LoVo (cell line): ENCODE measurements around the gene SPC25.
"Not testable (repeated sequence)": the region's sequence is repeated elsewhere in the genome, so short reads cannot be mapped to it uniquely, and the experiment has no call there.

ENCODE experiments used
- DNase-seq: peaks from one replicate; pipeline ENCODE4 v3.0.0-alpha.2; 2016; ENCODE audit warnings: low spot score

Gene SPC25

DNA sequence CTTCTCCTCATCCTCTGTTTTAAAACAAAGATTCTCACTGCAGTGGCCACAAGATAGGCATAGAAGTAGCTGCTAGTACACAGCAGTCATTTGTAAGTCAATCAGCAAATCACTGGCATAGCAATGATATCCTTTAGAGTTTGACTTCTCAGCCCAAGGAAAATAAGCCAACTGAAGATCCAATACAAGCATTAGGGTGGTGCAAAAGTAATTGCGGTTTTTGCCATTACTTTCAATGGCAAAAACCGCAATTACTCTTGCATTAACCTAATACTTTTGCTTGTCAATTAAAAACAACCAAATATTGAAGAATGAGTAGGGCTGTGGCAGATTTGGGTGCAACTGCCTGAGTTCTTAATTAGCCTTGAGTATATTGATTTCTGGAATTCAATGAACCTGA is 13.7 kb upstream of the SPC25 start:
- no peak for DNase-seq

DNA sequence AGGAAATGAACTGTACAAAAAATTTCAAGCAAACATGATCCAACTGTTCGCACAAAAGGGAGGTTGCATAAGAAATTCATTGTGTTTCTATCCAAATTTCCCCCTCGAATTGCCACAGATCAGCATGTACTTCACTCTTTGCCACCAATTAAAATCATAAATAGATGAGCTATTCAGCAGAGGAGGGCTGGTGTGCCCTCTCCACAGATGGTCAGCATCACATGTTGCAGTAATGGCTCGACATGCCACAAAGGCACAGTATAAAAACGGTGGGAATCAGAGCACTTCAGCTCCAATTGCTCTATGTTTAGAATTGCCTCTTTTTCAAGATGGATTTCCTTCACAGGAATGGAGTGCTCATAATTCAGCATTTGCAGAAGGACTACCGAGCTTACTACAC is 10.8 kb upstream of the SPC25 start, which contains the start of gene G6PC2:
Gene G6PC2 (plus strand): TSS at position 289 of the 400 bp plus-strand sequence. CDS start 41 bp downstream, at position 330.
- no peak for DNase-seq

DNA sequence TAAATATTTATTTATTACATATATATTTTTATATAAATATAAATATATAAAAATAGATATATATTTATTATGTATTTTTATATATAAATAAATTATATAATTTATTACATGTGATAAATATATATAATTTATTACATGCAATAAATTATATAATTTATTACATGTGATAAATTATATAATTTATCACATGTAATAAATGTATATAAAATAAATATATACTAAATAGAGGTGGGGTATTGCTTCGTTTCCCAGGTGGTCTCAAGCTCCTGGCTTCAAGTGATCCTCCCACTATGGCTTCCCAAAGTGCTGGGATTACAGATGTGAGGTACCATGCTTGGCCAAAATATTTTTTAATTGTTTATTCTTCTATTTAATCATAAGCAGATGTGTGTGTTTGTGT is 7.2 kb upstream of the SPC25 start:
- DNase-seq: no peak

GRCh38 chr2:168896783-168897182 is 6.6 kb upstream of the SPC25 start:
- DNase-seq: no peak

- no peak for DNase-seq
Measured at GRCh38 chr2:168895771-168896170, 5.5 kb upstream of the SPC25 start.

GRCh38 chr2:168894720-168895119 is 4.5 kb upstream of the SPC25 start:
- DNase-seq: no peak

DNA sequence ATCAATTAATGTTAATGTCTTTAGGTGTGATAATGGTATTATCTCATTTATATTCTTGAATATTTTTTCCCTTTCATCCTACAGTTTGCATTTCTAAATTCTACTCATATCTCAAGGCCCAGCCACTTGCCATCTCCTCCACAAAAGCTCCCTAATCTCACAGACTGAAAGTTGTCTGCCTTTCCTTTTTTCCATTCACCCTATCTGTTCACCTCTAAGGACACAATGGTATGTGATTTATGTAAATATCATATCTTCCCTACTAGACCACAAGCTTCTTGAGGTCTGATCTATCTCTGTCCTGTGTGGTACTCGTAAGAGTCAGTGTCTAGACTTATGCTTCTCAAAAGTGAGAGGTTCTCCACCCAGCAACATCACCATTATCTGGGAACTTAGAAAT is 3.9 kb upstream of the SPC25 start:
- DNase-seq: no peak

GRCh38 chr2:168892327-168892726 is 2.1 kb upstream of the SPC25 start:
- no peak for DNase-seq

DNA sequence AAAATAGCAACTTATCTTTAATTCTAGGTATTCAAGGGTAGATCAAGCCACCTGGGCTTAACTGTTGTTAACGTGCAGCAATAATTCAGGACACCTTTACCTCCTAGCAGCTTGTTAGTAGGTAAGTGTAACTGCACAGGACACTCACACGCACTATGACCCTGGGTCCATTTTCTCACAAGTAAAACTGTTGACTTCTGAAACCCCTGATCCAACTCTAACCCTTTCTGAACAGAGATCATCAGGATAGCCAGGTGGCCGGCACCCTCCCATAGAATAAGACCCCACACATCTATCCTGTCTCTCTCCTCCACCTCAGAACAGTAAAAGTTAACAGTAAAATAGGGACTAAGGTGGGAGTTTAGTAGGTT is 610 bp downstream of the SPC25 start:
- no peak for DNase-seq

DNA sequence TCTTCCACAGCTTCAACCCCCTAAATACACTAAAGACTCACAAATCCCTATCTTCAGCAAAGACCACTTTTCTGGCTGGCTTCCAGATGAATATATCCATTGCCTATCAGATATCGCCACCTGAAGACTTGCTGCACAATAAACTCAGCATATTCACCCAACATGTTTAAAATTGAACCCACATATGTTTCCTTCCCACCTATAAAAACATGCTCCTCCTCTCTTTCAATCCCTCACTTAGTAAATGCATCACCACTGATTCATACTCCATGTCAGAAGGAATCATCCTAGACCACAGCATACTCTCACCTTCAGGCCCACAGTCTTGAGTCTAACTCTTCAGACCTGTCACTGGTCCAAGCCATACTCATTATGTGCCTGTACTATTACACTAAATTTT is 5.3 kb downstream of the SPC25 start:
- no peak for DNase-seq

DNA sequence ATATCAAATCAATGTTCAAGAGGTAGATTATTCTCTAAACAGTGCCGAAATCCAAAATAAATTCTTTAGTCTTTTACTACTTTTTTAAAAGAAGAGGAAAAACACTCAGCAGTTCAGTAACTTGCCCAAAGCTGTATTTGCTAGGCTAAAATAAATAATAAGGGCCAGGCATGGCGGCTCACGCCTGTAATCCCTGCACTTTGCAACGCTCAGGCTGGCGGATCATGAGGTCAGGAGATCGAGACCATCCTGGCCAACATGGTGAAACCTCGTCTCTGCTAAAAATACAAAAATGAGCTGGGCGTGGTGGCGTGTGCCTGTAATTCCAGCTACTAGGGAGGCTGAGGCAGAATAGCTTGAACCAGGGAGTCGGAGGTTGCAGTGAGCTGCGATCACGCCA is 8.1 kb downstream of the SPC25 start:
- not testable (repeated sequence) for DNase-seq

DNA sequence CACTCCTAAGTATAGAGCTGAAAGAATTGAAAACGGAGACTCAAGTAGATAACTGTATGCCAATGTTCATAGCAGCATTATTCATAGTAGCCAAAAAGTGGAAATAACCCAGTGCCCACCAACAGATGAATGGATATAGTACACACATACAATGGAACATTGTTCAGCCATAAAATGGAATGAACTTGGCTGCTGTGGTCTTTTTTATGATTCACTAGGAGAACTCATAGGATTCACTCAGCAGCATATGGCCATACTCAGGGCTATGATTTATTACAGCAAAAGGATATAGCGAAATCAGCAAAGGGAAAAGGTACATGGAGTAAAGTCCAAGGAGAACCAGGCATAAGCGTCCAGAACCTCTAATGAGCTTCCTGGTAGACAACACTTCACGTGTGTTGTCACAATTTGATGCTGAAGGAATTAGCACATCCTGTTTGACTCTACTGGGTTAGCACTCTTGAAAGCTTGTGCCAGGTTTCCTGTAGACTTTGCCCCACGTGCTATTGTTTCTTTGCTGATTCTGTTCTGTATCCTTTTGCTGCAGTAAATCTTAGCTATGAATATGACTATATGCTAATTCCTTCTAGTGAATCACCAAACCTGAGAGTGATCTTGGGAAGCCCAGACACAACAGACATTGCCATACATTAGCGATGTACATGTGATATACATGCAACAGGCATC is 15.7 kb downstream of the SPC25 start:
- no peak for DNase-seq

DNA sequence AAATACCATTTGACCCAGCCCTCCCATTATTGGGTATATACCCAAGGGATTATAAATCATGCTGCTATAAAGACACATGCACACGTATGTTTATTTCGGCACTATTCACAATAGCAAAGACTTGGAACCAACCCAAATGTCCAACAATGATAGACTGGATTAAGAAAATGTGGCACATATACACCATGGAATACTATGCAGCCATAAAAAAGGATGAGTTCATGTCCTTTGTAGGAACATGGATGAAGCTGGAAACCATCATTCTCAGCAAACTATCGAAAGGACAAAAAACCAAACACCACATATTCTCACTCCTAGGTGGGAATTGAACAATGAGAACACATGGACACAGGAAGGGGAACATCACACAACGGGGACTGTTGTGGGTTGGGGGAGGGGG is 19.4 kb downstream of the SPC25 start:
- DNase-seq: not testable (repeated sequence)

GRCh38 chr2:168870369-168870768 is 19.9 kb downstream of the SPC25 start:
- DNase-seq: not testable (repeated sequence)

DNA sequence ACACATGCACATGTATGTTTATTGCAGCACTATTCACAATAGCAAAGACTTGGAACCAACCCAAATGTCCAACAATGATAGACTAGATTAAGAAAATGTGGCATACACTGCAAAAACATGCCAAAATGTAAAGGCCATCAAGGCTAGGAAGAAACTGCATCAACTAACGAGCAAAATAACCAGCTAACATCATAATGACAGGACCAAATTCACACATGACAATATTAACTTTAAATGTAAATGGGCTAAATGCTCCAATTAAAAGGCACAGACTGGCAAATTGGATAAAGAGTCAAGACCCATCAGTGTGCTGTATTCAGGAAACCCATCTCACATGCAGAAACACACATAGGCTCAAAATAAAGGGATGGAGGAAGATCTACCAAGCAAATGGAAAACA is 23.1 kb downstream of the SPC25 start:
- not testable (repeated sequence) for DNase-seq

DNA sequence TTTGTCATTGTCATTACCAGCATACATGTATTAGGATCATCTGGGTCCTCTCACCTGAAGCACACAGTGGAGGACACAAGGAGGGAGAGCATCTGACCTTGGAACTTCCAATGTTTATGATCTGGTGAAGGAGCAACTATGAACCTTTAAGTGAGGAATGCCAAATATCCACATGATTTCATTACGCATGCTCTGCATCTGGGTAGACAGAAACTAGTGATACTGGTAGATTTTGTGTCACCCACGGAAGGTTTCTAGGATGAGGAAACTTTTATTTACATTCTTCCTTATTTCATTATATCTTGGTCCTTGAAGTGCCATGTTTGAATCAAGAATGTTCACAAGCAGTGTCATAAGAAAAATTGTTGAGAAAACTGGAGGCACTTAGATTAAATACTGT is 32.1 kb downstream of the SPC25 start:
- no peak for DNase-seq

- DNase-seq: no peak
Measured at GRCh38 chr2:168855601-168856000, 34.6 kb downstream of the SPC25 start.

GRCh38 chr2:168854651-168855050 is 35.6 kb downstream of the SPC25 start:
- DNase-seq: no peak

DNA sequence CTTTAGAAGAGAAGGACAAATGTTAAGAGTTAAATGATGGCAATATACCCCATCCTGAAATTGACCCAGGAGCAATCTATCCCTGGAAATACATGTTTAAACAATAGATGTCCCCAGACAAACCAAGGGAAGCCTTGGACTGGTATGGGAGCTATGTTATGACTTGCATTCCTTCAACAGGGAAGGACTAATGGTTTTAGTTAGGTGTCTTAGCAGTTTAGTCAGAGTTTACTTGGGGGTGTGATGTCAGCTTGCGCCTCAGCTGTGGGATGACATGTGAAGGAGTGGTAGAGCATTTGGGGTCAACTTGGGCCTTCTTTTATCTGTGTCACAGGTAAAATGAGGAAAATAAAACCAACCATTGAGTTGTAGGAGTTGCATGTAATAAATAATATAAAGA is 36.8 kb downstream of the SPC25 start:
- no peak for DNase-seq

DNA sequence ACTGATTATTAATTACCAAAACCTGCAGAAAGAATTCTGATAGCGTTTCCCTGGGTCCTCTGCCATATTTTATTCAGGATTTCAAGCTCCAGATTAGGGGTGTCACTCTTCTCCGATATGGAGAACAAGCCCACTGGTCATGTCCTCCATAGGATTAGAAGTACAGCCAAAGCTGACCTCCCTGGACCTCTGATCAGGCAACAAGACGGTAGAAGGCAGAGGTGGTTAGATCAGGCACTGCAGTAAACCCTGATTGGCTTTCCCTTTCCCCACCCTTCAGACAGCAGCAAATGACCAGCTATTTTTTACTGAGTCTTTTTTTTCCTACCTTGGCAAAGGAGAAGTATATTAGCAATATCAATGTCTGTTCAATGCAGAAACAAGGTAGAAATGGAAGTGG is 37.7 kb downstream of the SPC25 start:
- no peak for DNase-seq

DNA sequence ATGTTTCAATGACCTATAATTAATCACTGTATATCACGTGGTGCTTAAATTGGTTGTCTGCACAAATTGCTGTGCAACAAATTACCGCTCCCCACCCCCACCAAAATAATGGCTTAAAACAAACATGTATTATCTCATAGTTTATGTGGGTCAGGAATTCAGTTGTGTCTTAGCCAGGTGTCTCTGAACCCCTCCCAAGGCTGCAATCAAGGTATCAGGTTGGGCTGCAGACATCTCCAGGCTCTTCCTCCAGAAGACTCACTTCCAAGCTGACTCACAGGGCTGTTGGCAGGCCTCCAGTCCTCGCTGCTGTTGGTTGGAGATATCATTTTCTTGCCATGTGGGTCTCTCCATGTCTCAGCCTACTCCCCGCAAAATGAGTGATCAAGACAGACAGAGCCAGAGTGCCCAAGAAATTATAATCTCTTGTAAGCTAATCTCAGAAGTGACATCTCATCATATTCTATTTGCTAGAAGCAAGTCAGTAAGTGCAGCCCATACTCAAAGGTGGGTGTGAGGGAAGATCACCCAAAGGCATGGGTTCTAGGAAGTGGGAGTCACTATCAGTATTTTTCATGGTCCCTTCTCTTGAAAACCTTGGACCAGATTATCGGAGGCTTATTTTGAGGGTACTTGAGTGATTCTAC is 38.4 kb downstream of the SPC25 start:
- DNase-seq: peak; percentile 39

DNA sequence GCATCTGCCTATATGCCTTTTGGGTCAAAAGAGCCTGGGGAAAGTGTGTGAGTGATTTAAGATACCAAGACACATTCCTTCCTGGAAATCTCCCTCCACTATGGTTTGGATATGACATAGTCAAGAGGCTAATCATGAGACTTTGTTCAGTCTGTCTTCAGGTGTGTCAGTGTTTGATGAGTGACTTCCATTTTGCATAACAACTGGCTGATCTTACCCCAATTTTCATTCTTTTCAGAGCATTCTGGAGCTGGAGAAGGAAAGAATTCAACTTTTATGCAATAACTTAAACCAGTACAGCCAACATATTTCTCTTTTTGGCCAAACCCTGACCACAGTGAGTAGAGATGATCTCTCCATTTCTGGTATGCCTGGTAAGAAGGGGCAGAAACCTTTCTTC is 39.4 kb downstream of the SPC25 start:
- no peak for DNase-seq

DNA sequence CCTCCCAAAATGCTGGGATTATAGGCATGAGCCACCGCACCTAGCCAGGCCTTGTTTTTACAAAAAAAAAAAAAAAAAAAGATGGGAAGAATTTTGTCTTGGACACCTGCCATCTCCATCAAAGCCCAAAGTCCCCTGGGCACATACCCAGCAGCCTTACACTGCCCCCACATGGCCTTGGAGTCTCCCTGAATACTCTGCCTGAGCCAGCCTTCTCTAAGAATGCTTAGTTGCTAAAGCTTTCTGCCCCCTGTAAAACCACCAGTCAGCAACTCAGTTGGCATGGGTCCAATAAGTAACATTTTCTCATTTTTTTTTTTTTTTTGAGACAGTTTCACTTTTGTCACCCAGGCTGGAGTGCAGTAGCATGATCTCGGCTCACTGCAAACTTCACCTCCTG is 40.6 kb downstream of the SPC25 start:
- peak; percentile 55 for DNase-seq

- DNase-seq: no peak
Measured at GRCh38 chr2:168848225-168848624, 42.0 kb downstream of the SPC25 start.
